Endothelial cell of umbilical vein (primary cell): Measurements from ENCODE around the gene RARS1.

Experiments
- CTCF ChIP-seq, 2 donors: IDR thresholded peaks; 1 replicate in 1 of 2; 2 replicates in 1 of 2; pipeline ENCODE4 v1.5.1; 2011; ENCODE audit warnings: low read length in 2 of 2, mild to moderate bottlenecking in 2 of 2, moderate library complexity in 2 of 2, control low read depth in 1 of 2, inconsistent platforms in 1 of 2, low read depth in 1 of 2; ENCODE audit not compliant: insufficient read depth in 1 of 2; ENCODE audit errors: extremely low read depth in 1 of 2
- EZH2 ChIP-seq: IDR thresholded peaks from 2 replicates; pipeline ENCODE4 v1.6.1; 2012; ENCODE audit warnings: borderline replicate concordance, low read depth, mild to moderate bottlenecking, moderate library complexity, low read length, inconsistent platforms; ENCODE audit not compliant: severe bottlenecking
- MYC ChIP-seq: IDR thresholded peaks from one replicate; pipeline ENCODE4 v1.6.1; 2011; ENCODE audit warnings: mild to moderate bottlenecking, low read depth, low read length
- POLR2A ChIP-seq: IDR thresholded peaks from 2 replicates; pipeline ENCODE4 v1.6.1; 2012; ENCODE audit warnings: low read depth, mild to moderate bottlenecking, control low read depth, low read length
- POLR2AphosphoS5 ChIP-seq: IDR thresholded peaks from 2 replicates; pipeline ENCODE4 v1.6.1; 2012; ENCODE audit warnings: low read depth, mild to moderate bottlenecking, control low read depth, low read length, moderate library complexity; ENCODE audit not compliant: insufficient read depth

- TF ChIP-seq MYC = no peak
- no peak for TF ChIP-seq EZH2
- TF ChIP-seq CTCF (IDR thresholded peaks at IDR 0.05; ENCODE audit: extremely low read depth in 1 of 2, insufficient read depth in 1 of 2, low read depth in 1 of 2, low read length in 2 of 2) = no peak
- no peak for TF ChIP-seq POLR2A
- TF ChIP-seq POLR2AphosphoS5 = no peak
These were observed 13.9 kb upstream of the RARS1 start for GRCh38 chr5:168472329-168472728.
